OCI-LY1 (cell line): ENCODE results near the gene PHOSPHO1.

Experiments
- EZH2 ChIP-seq: fragments of 200-600 bp; sonication (generic), shearing (Covaris generic); IDR thresholded peaks from 2 replicates; pipeline ENCODE4 v1.8.0; 2017; ENCODE audit warnings: borderline replicate concordance, mixed run types, mild to moderate bottlenecking, antibody characterized with exemption, low read length, moderate library complexity, mixed read lengths
- TF ChIP-seq, protein P1 (sequence below): fragments of 200-600 bp; sonication (generic), shearing (Covaris generic); IDR thresholded peaks from 2 replicates; pipeline ENCODE4 v1.5.1; 2017; ENCODE audit warnings: mild to moderate bottlenecking, antibody characterized with exemption, low read length, moderate library complexity, mixed read lengths

DNA sequence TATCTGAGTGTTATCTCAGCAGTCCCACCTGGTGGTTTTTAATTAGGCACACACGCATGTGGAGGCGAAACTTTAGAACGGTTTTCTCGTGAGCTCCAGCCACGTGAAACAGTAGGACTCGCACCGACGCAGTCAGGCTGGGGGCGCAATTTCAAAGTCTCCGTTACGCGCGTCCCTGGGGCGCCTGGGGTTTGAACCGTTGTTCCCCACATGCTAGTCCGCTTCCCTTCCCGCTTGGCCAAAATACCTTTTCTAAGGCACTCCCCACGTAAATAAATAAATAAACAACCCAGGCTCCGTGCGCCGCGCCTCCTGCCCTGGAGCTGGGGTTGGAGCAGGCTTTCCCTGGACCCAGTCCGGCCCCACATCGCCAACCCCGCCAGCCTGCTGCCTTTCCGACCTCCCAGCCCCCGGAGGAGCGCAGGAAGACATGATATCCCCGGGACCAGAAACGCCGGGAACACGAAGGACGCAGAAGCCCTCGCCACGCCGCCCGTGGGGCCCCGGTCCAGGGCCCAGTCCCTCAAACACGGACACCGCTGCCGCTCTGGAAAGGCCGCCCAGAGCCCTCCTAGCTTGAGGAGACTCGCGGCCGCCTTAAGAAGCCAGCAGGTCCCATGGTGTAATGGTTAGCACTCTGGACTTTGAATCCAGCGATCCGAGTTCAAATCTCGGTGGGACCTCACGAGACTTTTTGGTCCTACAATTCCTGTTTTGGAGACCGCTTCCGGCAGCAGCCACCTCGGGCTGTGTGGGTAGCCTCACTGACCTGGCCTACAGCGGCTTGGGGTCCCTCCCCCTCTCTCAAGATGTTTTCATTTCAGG is 38.5 kb downstream of the PHOSPHO1 start:
- TF ChIP-seq, protein P1, sequence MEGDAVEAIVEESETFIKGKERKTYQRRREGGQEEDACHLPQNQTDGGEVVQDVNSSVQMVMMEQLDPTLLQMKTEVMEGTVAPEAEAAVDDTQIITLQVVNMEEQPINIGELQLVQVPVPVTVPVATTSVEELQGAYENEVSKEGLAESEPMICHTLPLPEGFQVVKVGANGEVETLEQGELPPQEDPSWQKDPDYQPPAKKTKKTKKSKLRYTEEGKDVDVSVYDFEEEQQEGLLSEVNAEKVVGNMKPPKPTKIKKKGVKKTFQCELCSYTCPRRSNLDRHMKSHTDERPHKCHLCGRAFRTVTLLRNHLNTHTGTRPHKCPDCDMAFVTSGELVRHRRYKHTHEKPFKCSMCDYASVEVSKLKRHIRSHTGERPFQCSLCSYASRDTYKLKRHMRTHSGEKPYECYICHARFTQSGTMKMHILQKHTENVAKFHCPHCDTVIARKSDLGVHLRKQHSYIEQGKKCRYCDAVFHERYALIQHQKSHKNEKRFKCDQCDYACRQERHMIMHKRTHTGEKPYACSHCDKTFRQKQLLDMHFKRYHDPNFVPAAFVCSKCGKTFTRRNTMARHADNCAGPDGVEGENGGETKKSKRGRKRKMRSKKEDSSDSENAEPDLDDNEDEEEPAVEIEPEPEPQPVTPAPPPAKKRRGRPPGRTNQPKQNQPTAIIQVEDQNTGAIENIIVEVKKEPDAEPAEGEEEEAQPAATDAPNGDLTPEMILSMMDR: peak; percentile 53; the same call in 1 of the 2 replicates
- TF ChIP-seq EZH2: no peak
